Nephron (organoid): ENCODE measurements around the gene CRYGC.

ENCODE experiments used
- H3K27ac Mint-ChIP-seq, 3 experiments: 2 replicates each; pipeline ENCODE4 v1.8.0; 2020; ENCODE audit warnings: mixed read lengths in 3 of 3, mild to moderate bottlenecking in 2 of 3, moderate library complexity in 1 of 3
- H3K27me3 Mint-ChIP-seq: 2 replicates; pipeline ENCODE4 v1.8.0; 2021; ENCODE audit warnings: low read depth, mild to moderate bottlenecking, moderate library complexity, mixed read lengths
- H3K36me3 Mint-ChIP-seq: 2 replicates; pipeline ENCODE4 v1.8.0; 2020; ENCODE audit warnings: low read depth, mixed read lengths
- H3K4me1 Mint-ChIP-seq: 2 replicates; pipeline ENCODE4 v1.8.0; 2020; ENCODE audit warnings: mixed read lengths
- H3K4me3 Mint-ChIP-seq, 3 experiments: 2 replicates each; pipeline ENCODE4 v1.8.0; 2020; ENCODE audit warnings: mild to moderate bottlenecking in 3 of 3, mixed read lengths in 3 of 3, moderate library complexity in 2 of 3
- H3K9me3 Mint-ChIP-seq: 2 replicates; pipeline ENCODE4 v1.8.0; 2020; ENCODE audit warnings: mixed read lengths
- TF ChIP-seq, protein P1 (sequence below), 3 experiments: fragments of 200-600 bp; sonication (generic); IDR thresholded peaks; one replicate each; pipeline ENCODE4 v1.5.0; 2021; ENCODE audit warnings: antibody characterized with exemption in 3 of 3; ENCODE audit not compliant: unreplicated experiment in 3 of 3

Gene CRYGC

GRCh38 chr2:208150094-208150493, 20.5 kb upstream of the CRYGC start:
- Mint-ChIP-seq H3K4me1 (no peaks in the 10 kb centered on the region), H3K4me3 (no peak overlapping the region), H3K9me3 (peaks cover 9% of the 10 kb centered on the region), H3K36me3 (no peaks in the 10 kb centered on the region), H3K27me3 (peaks cover 4% of the 10 kb centered on the region), H3K27ac (no peak overlapping the region)
- TF ChIP-seq, protein P1, sequence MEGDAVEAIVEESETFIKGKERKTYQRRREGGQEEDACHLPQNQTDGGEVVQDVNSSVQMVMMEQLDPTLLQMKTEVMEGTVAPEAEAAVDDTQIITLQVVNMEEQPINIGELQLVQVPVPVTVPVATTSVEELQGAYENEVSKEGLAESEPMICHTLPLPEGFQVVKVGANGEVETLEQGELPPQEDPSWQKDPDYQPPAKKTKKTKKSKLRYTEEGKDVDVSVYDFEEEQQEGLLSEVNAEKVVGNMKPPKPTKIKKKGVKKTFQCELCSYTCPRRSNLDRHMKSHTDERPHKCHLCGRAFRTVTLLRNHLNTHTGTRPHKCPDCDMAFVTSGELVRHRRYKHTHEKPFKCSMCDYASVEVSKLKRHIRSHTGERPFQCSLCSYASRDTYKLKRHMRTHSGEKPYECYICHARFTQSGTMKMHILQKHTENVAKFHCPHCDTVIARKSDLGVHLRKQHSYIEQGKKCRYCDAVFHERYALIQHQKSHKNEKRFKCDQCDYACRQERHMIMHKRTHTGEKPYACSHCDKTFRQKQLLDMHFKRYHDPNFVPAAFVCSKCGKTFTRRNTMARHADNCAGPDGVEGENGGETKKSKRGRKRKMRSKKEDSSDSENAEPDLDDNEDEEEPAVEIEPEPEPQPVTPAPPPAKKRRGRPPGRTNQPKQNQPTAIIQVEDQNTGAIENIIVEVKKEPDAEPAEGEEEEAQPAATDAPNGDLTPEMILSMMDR (IDR thresholded peaks at IDR 0.05; ENCODE audit: unreplicated experiment in 3 of 3): no peak

GRCh38 chr2:208148803-208149202, 19.2 kb upstream of the CRYGC start:
- Mint-ChIP-seq H3K9me3 (peaks cover 9% of the 10 kb centered on the region), H3K27ac (no peak overlapping the region), H3K27me3 (peaks cover 4% of the 10 kb centered on the region), H3K4me1 (peaks cover 4% of the 10 kb centered on the region), H3K4me3 (no peak overlapping the region), H3K36me3 (no peaks in the 10 kb centered on the region)
- TF ChIP-seq, protein P1 (IDR thresholded peaks at IDR 0.05; ENCODE audit: unreplicated experiment in 3 of 3): no peak

GRCh38 chr2:208147759-208148158, 18.1 kb upstream of the CRYGC start:
- H3K9me3 Mint-ChIP-seq: peaks cover 9% of the 10 kb centered on the region
- H3K36me3 Mint-ChIP-seq: no peaks in the 10 kb centered on the region
- peaks cover 12% of the 10 kb centered on the region for H3K4me1 Mint-ChIP-seq
- H3K4me3 Mint-ChIP-seq: no peak overlapping the region
- H3K27me3 Mint-ChIP-seq: peaks cover 4% of the 10 kb centered on the region
- TF ChIP-seq, protein P1 (IDR thresholded peaks at IDR 0.05; ENCODE audit: unreplicated experiment in 3 of 3): no peak
- H3K27ac Mint-ChIP-seq: no peak overlapping the region

GRCh38 chr2:208147008-208147407, 17.4 kb upstream of the CRYGC start:
- TF ChIP-seq, protein P1 (IDR thresholded peaks at IDR 0.05; ENCODE audit: unreplicated experiment in 3 of 3): no peak
- Mint-ChIP-seq H3K4me1 (peaks cover 19% of the 10 kb centered on the region), H3K27me3 (peaks cover 4% of the 10 kb centered on the region), H3K36me3 (no peaks in the 10 kb centered on the region), H3K27ac (no peak overlapping the region), H3K9me3 (peaks cover 9% of the 10 kb centered on the region), H3K4me3 (no peak overlapping the region)

DNA sequence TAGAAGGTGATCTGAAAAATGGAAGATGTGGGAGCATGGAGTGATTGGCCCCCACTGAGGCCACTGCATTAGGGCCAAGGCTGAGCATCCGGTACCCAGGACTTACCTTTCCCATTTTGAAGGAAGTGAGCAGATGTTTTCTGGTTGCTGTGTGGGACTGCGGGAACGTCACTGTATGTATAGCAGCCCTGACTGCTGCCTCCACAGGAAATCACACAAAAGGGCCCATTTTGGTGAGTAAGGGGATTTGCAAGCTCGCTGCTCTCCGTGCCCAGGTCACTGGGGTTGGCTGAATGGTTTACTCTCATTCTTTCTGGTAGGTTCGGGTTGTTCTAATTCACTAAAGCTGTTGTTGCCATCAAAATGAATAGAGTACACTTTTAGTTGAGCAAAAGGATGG, 16.4 kb upstream of the CRYGC start, which contains the start of gene CRYGB:
CRYGB (minus strand) TSS at position 153 of the 400 bp plus-strand sequence; CDS start at position 115, 38 bp downstream.
- Mint-ChIP-seq H3K36me3 (no peaks in the 10 kb centered on the region), H3K4me1 (peaks cover 22% of the 10 kb centered on the region), H3K4me3 (no peak within 1 kb of the TSS), H3K27ac (no peak within 1 kb of the TSS), H3K27me3 (peaks cover 4% of the 10 kb centered on the region), H3K9me3 (peaks cover 8% of the 10 kb centered on the region)
- TF ChIP-seq, protein P1 (IDR thresholded peaks at IDR 0.05; ENCODE audit: unreplicated experiment in 3 of 3): no peak
